ENCODE data around the gene LSAMP.

GRCh38 chr3:116285781-116286421, 159.4 kb downstream of the LSAMP start:
- no peak for TF ChIP-seq POLR2AphosphoS5 (IDR thresholded peaks at IDR 0.05)
- TF ChIP-seq CTCF (IDR thresholded peaks at IDR 0.05), result no peak
- TF ChIP-seq POLR2A (IDR thresholded peaks at IDR 0.05; ENCODE audit: low read depth), result no peak

Data from esophagus muscularis mucosa (tissue), 3 donors.